ENCODE data around the gene ZNF862.

DNA sequence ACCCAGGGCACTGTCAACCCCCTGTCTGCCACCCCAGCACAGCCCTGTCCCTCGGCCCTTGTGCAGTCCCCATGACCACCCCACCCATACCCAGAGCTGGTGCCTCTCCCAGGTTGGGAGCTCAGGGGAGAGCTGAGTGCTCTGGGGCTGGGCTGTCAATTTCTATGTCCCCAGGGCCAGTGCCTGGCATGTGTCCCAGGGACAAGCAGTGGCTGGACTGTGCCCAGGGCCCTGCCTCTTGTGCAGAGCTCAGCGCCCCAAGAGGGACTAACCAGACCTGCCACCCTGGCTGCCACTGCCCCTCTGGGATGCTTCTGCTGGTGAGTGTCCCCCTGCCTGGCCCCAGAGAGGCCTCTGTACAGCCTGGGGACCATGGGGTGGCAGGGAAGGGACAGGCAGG, 29.0 kb upstream of the ZNF862 start:
- TF ChIP-seq, protein P1, sequence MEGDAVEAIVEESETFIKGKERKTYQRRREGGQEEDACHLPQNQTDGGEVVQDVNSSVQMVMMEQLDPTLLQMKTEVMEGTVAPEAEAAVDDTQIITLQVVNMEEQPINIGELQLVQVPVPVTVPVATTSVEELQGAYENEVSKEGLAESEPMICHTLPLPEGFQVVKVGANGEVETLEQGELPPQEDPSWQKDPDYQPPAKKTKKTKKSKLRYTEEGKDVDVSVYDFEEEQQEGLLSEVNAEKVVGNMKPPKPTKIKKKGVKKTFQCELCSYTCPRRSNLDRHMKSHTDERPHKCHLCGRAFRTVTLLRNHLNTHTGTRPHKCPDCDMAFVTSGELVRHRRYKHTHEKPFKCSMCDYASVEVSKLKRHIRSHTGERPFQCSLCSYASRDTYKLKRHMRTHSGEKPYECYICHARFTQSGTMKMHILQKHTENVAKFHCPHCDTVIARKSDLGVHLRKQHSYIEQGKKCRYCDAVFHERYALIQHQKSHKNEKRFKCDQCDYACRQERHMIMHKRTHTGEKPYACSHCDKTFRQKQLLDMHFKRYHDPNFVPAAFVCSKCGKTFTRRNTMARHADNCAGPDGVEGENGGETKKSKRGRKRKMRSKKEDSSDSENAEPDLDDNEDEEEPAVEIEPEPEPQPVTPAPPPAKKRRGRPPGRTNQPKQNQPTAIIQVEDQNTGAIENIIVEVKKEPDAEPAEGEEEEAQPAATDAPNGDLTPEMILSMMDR (IDR thresholded peaks at IDR 0.05; ENCODE audit: borderline replicate concordance, extremely low read depth, low read length, poor library complexity, severe bottlenecking), result no peak
- TF ChIP-seq EZH2 (IDR thresholded peaks at IDR 0.05; ENCODE audit: borderline replicate concordance, low read depth, low read length, severe bottlenecking), result no peak
